Mesothelial cell of epicardium (in vitro differentiated cells): ENCODE data around the gene STAG3. TPM values are rescaled to one million over a fixed set of nuclear protein-coding genes. Genes with fewer than 3 reads are reported as not detected.
A peak's percentile ranks its signal among the peaks of the same experiment; 100 is the strongest.

Source experiments
- DNase-seq, 2 experiments: peaks; one replicate each; pipeline ENCODE4 v3.0.0; 2021; ENCODE audit warnings: low spot score in 2 of 2; ENCODE audit not compliant: unreplicated experiment in 2 of 2
- H3K27ac Mint-ChIP-seq: 2 replicates; pipeline ENCODE4 v1.8.0; 2021; ENCODE audit warnings: mixed read lengths
- H3K27me3 Mint-ChIP-seq: 2 replicates; pipeline ENCODE4 v1.8.0; 2021; ENCODE audit warnings: low read depth, mixed read lengths
- H3K36me3 Mint-ChIP-seq: 2 replicates; pipeline ENCODE4 v1.8.0; 2021; ENCODE audit warnings: mixed read lengths
- H3K4me1 Mint-ChIP-seq: 2 replicates; pipeline ENCODE4 v1.8.0; 2021; ENCODE audit warnings: mixed read lengths
- H3K4me3 Mint-ChIP-seq: 2 replicates; pipeline ENCODE4 v1.8.0; 2021; ENCODE audit warnings: mild to moderate bottlenecking, moderate library complexity, mixed read lengths
- H3K9me3 Mint-ChIP-seq: 2 replicates; pipeline ENCODE4 v1.8.0; 2021; ENCODE audit warnings: mixed read lengths
- CTCF ChIP-seq: fragments of 200-600 bp; sonication (generic); IDR thresholded peaks from one replicate; pipeline ENCODE4 v1.5.0; 2021; ENCODE audit warnings: antibody characterized with exemption; ENCODE audit not compliant: unreplicated experiment
- total RNA-seq: library from RNA; stranded (reverse); gene quantifications from 3 replicates; pipeline ENCODE4 v1.2.1, GENCODE V29; 2021

The STAG3 gene
- total RNA-seq, 1 donor from 2014 or later = 0.94 TPM

- no peaks in the 10 kb centered on the region for H3K27me3 Mint-ChIP-seq
- peaks cover 5% of the 10 kb centered on the region for H3K36me3 Mint-ChIP-seq
- TF ChIP-seq CTCF = no peak
- no peak for DNase-seq
- no peak overlapping the region for H3K27ac Mint-ChIP-seq
- H3K9me3 Mint-ChIP-seq = no peaks in the 10 kb centered on the region
- peaks cover 10% of the 10 kb centered on the region for H3K4me1 Mint-ChIP-seq
- H3K4me3 Mint-ChIP-seq = no peak overlapping the region
These were observed 22.0 kb upstream of the STAG3 start for GRCh38 chr7:100155553-100156317.

GRCh38 chr7:100156331-100157068, 21.2 kb upstream of the STAG3 start:
- TF ChIP-seq CTCF = no peak
- H3K27me3 Mint-ChIP-seq = no peaks in the 10 kb centered on the region
- no peak for DNase-seq
- H3K36me3 Mint-ChIP-seq = peaks cover 5% of the 10 kb centered on the region
- peak overlapping the region; percentile 68 for H3K4me3 Mint-ChIP-seq
- peaks cover 10% of the 10 kb centered on the region for H3K4me1 Mint-ChIP-seq
- H3K27ac Mint-ChIP-seq = peak overlapping the region; percentile 53
- H3K9me3 Mint-ChIP-seq = no peaks in the 10 kb centered on the region

- H3K9me3 Mint-ChIP-seq = no peaks in the 10 kb centered on the region
- H3K4me1 Mint-ChIP-seq = peaks cover 10% of the 10 kb centered on the region
- H3K4me3 Mint-ChIP-seq = peak overlapping the region; percentile 68
- no peaks in the 10 kb centered on the region for H3K27me3 Mint-ChIP-seq
- no peak for TF ChIP-seq CTCF
- no peak for DNase-seq
- peak overlapping the region; percentile 53 for H3K27ac Mint-ChIP-seq
- peaks cover 5% of the 10 kb centered on the region for H3K36me3 Mint-ChIP-seq
These were observed 20.7 kb upstream of the STAG3 start for GRCh38 chr7:100157069-100157333.

GRCh38 chr7:100157334-100158228, 20.1 kb upstream of the STAG3 start:
- no peaks in the 10 kb centered on the region for H3K27me3 Mint-ChIP-seq
- no peaks in the 10 kb centered on the region for H3K9me3 Mint-ChIP-seq
- H3K27ac Mint-ChIP-seq = peak overlapping the region; percentile 67
- peaks cover 1% of the 10 kb centered on the region for H3K36me3 Mint-ChIP-seq
- H3K4me3 Mint-ChIP-seq = peak overlapping the region; percentile 68
- TF ChIP-seq CTCF = no peak
- peaks cover 11% of the 10 kb centered on the region for H3K4me1 Mint-ChIP-seq
- DNase-seq = no peak

GRCh38 chr7:100158229-100159098, 19.3 kb upstream of the STAG3 start, which contains the start of gene TRAPPC14:
TRAPPC14 (minus strand) TSS chr7:100158723; CDS start chr7:100158499, 224 bp downstream.
- Mint-ChIP-seq H3K4me1 (peaks cover 17% of the 10 kb centered on the region), H3K36me3 (no peaks in the 10 kb centered on the region), H3K9me3 (no peaks in the 10 kb centered on the region), H3K27ac (peak within 1 kb of the TSS; percentile 84), H3K4me3 (peak within 1 kb of the TSS; percentile 73), H3K27me3 (no peaks in the 10 kb centered on the region)
- no peak for TF ChIP-seq CTCF
- DNase-seq = peak; percentile 89 to 96
